AG04450 (cell line): ENCODE results near the gene NSRP1. TPM values are rescaled to one million over a fixed set of nuclear protein-coding genes. Genes with fewer than 3 reads are reported as not detected.

Source experiments
- CTCF ChIA-PET: fragments of 300-600, 350-600 bp; formaldehyde crosslinking; extraction: SDS; loops from one replicate; lab custom pipeline; 2022; ENCODE audit warnings: antibody characterized with exemption, inconsistent platforms; lab: Charles Lee
- POLR2A ChIA-PET: fragments of 350-600 bp; formaldehyde crosslinking; extraction: SDS; loops from one replicate; lab custom pipeline; 2021; ENCODE audit warnings: antibody characterized with exemption, inconsistent platforms; lab: Yijun Ruan, JAX
- DNase-seq: peaks from one replicate; pipeline ENCODE4 v3.0.0-alpha.2; 2011; ENCODE audit warnings: low read depth, low spot score
- H3K27ac ChIP-seq: one replicate; pipeline ENCODE4 v1.5.1; 2012; ENCODE audit warnings: low read depth, low read length, control low read depth
- H3K27me3 ChIP-seq: one replicate; pipeline ENCODE4 v1.6.0; 2012; ENCODE audit warnings: low read length; ENCODE audit not compliant: control insufficient read depth, insufficient read depth
- H3K4me3 ChIP-seq: 2 replicates; pipeline ENCODE4 v1.5.1; 2011; ENCODE audit warnings: mild to moderate bottlenecking, low read depth, low read length, control low read depth
- H3K9me3 ChIP-seq: 2 replicates; pipeline ENCODE4 v1.5.1; 2012; ENCODE audit warnings: low read length; ENCODE audit not compliant: control insufficient read depth, insufficient read depth
- CTCF ChIP-seq: IDR thresholded peaks from 2 replicates; pipeline ENCODE4 v1.5.1; 2011; ENCODE audit warnings: low read depth, low read length, control low read depth, inconsistent platforms
- polyA plus RNA-seq: library from polyadenylated mRNA; depleted of rRNA; stranded (reverse); fragments of >200 nt; gene quantifications from 2 replicates; pipeline ENCODE4 v1.2.3, GENCODE V29; 2011

Gene NSRP1
- polyA plus RNA-seq, 1 experiment = 18.6 TPM

- POLR2A ChIA-PET = no interaction called here
- peaks cover 51% of the 10 kb centered on the region for H3K27me3 ChIP-seq
- DNase-seq = no peak
- no peak for TF ChIP-seq CTCF
- no peaks in the 10 kb centered on the region for H3K9me3 ChIP-seq
- H3K27ac ChIP-seq = no peak overlapping the region
- H3K4me3 ChIP-seq = no peak overlapping the region
- CTCF ChIA-PET = interaction anchor here (1.3 kb wide), 1 partner anchor 97 kb away, joined by 5 read pairs; no protein-coding TSS in a partner anchor
Measured at GRCh38 chr17:30222251-30222650, 105.6 kb downstream of the NSRP1 start.

- no peak overlapping the region for H3K27ac ChIP-seq
- peaks cover 49% of the 10 kb centered on the region for H3K27me3 ChIP-seq
- TF ChIP-seq CTCF = no peak
- no peak overlapping the region for H3K4me3 ChIP-seq
- POLR2A ChIA-PET = no interaction called here
- CTCF ChIA-PET = interaction anchor here (1.3 kb wide), 1 partner anchor 97 kb away, joined by 5 read pairs; no protein-coding TSS in a partner anchor
- no peak for DNase-seq
- H3K9me3 ChIP-seq = no peaks in the 10 kb centered on the region
Measured at GRCh38 chr17:30222721-30223175, 106.1 kb downstream of the NSRP1 start.

- no peak for DNase-seq
- no peak for TF ChIP-seq CTCF
- CTCF ChIA-PET = interaction anchor here (1.6 kb wide), 1 partner anchor 12 kb away, joined by 3 read pairs; no protein-coding TSS in a partner anchor
- Histone ChIP-seq H3K27ac (no peak overlapping the region), H3K4me3 (no peak overlapping the region), H3K9me3 (no peaks in the 10 kb centered on the region), H3K27me3 (peaks cover 39% of the 10 kb centered on the region)
- POLR2A ChIA-PET = no interaction called here
Measured at GRCh38 chr17:30224419-30224960, 107.9 kb downstream of the NSRP1 start.

GRCh38 chr17:30225112-30225511 lies 108.5 kb downstream of the NSRP1 start:
- no peak for TF ChIP-seq CTCF
- CTCF ChIA-PET = no interaction called here
- H3K27ac ChIP-seq = no peak overlapping the region
- POLR2A ChIA-PET = interaction anchor here (0.5 kb wide), 1 partner anchor 12 kb away, joined by 3 read pairs; no protein-coding TSS in a partner anchor
- H3K4me3 ChIP-seq = no peak overlapping the region
- H3K9me3 ChIP-seq = no peaks in the 10 kb centered on the region
- no peak for DNase-seq
- H3K27me3 ChIP-seq = peaks cover 37% of the 10 kb centered on the region

GRCh38 chr17:30225919-30226553 lies 109.4 kb downstream of the NSRP1 start:
- no peaks in the 10 kb centered on the region for H3K9me3 ChIP-seq

More at GRCh38 chr17:30225919-30226553, 109.4 kb downstream of the NSRP1 start:
- no peak for TF ChIP-seq CTCF
- DNase-seq = no peak
- no peak overlapping the region for H3K4me3 ChIP-seq
- ChIA-PET CTCF (no interaction called here), POLR2A (interaction anchor here (0.5 kb wide), 1 partner anchor 11 kb away, joined by 3 read pairs; no protein-coding TSS in a partner anchor)
- peaks cover 37% of the 10 kb centered on the region for H3K27me3 ChIP-seq
- H3K27ac ChIP-seq = no peak overlapping the region
